ENCODE data around the gene SORBS1.

The SORBS1 gene

DNA sequence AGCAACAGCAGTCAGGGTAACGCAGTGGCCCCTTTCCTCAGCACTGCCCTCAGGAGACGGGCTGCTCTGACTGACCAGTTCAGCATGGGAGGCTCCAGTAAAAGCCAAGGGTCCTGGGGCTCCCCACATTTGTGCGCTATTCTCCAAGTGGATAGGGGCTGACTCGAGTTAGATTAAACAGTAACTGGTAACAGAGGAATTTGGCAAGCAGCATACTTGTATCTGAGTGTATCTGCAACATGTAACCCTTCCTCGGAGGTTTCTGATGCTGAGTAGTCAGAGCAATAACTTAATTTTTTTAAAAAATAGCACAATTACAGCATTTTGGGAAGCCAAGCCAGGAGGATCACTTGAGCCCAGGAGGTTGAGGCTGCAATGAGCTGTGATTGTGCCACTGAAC is 22.8 kb downstream of the SORBS1 start:
- no peak for DNase-seq (ENCODE audit: low read depth, low spot score)
- TF ChIP-seq, protein P1, sequence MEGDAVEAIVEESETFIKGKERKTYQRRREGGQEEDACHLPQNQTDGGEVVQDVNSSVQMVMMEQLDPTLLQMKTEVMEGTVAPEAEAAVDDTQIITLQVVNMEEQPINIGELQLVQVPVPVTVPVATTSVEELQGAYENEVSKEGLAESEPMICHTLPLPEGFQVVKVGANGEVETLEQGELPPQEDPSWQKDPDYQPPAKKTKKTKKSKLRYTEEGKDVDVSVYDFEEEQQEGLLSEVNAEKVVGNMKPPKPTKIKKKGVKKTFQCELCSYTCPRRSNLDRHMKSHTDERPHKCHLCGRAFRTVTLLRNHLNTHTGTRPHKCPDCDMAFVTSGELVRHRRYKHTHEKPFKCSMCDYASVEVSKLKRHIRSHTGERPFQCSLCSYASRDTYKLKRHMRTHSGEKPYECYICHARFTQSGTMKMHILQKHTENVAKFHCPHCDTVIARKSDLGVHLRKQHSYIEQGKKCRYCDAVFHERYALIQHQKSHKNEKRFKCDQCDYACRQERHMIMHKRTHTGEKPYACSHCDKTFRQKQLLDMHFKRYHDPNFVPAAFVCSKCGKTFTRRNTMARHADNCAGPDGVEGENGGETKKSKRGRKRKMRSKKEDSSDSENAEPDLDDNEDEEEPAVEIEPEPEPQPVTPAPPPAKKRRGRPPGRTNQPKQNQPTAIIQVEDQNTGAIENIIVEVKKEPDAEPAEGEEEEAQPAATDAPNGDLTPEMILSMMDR (IDR thresholded peaks at IDR 0.05; ENCODE audit: low read depth, low read length): no peak
- no peak overlapping the region for H3K4me3 ChIP-seq (ENCODE audit: low read depth, low read length)
- in situ Hi-C loops (cut with HindIII; ENCODE audit: low sequenced_read_pairs): no loop called here

DNA sequence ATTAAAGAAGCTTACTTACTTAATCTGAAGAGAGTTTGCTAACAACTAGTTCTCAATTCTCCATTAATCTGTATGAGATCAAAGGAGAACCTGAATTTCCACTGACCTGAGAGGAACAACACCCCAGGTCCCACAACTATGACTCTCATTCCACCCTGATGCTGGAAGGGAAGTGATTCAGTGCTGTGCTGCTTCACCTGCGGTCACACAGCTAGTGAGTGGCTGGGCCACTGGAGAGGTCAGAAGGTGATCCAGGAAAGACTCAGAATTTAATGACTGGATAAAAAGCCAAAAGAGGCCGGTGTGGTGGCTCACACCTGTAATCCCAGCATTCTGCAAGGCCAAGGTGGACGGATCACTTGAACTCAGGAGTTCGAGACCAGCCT is 23.6 kb downstream of the SORBS1 start:
- no peak for DNase-seq (ENCODE audit: low read depth, low spot score)
- in situ Hi-C loops (cut with HindIII; ENCODE audit: low sequenced_read_pairs): no loop called here
- no peak overlapping the region for H3K4me3 ChIP-seq (ENCODE audit: low read depth, low read length)
- TF ChIP-seq, protein P1 (IDR thresholded peaks at IDR 0.05; ENCODE audit: low read depth, low read length): no peak

DNA sequence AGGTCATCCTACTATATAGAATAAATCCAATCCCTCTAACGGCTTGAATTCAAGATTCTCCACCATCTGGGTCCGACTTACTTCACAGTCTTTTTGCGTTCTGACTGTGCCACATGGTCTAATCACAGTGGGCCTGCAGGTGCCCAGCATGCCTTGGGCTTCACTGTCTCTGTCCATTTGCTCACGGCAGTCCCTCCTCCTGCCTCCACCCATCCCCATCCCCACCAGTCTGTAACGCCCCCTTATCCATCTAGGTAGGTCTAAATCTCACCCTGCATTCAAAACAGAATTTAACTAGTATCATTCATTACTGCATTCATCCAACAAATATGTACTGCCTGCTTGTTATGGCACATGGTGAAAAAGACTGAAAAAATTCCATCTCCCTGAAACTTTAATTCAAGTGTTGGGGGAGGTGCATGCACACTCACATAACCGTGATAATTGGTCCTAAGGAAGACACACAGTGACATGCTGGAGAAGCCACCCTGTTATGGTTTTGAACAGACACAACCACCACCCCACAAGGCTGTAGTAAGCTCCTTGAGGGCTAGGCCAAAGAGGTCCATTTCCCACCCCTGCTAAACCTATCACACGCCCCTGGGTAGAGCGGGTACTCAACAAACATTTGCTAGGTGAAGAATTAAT is 24.2 kb downstream of the SORBS1 start:
- in situ Hi-C loops (cut with HindIII; ENCODE audit: low sequenced_read_pairs): no loop called here
- DNase-seq (ENCODE audit: low read depth, low spot score): no peak
- H3K4me3 ChIP-seq (ENCODE audit: low read depth, low read length): no peak overlapping the region
- TF ChIP-seq, protein P1 (IDR thresholded peaks at IDR 0.05; ENCODE audit: low read depth, low read length): no peak

DNA sequence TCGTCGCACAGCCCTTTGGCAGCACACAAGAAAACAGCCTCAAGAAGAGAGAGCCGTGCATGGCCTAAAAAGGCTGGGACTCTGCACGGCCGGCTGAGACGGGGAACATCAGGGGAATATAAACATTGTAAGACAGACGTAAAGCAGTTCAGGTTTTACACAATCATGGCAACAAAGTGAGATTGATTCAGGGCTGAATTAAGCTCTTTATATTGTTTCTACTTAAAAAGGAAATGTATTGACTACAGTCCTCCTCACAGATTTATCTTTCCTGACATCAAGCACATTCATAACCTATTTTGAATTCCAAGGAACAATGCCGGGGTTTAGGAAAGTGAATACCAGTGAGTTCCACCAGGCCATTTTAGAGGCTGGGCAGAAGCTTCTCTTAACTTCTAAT is 25.2 kb downstream of the SORBS1 start:
- TF ChIP-seq, protein P1 (IDR thresholded peaks at IDR 0.05; ENCODE audit: low read depth, low read length): no peak
- in situ Hi-C loops (cut with HindIII; ENCODE audit: low sequenced_read_pairs): no loop called here
- peak; percentile 24 for DNase-seq (ENCODE audit: low read depth, low spot score)
- no peak overlapping the region for H3K4me3 ChIP-seq (ENCODE audit: low read depth, low read length)

DNA sequence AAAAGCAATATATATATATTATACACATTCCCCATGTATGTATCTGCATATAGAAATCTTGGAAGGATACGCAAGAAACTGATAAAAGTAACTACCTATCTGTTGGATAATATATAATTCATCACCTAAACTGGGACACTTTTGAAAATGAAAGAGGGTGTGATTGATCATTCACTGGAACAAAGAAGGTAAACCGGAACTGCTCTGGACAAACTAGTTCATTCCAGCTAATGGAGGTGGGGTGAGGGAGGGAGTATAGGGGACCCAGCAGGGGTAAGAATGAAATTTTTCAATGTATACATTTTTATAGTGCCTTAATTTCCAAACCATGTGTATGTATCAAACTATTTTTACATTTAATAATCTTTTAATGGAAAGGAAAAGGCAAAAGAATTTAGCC is 25.6 kb downstream of the SORBS1 start:
- no peak for DNase-seq (ENCODE audit: low read depth, low spot score)
- in situ Hi-C loops (cut with HindIII; ENCODE audit: low sequenced_read_pairs): no loop called here
- TF ChIP-seq, protein P1 (IDR thresholded peaks at IDR 0.05; ENCODE audit: low read depth, low read length): no peak
- no peak overlapping the region for H3K4me3 ChIP-seq (ENCODE audit: low read depth, low read length)

DNA sequence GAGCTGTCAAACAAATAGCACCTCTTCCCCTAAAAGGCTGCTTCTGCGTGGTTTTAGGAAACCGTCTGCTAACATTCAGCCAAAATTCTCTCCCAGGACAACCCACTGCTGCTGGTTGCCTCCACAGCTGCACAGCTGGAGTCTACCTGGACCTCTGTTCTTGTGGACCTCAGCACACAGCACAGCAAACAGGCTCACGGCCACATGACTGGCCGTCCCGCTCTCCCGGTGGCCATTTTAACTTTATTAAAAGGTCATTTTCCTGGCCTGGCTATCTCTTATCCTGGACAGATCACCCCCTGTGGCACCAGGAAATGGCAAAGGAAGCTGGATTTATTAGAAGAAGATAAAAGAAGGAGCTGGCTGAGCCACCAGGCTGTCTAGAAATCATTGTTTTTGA is 27.6 kb downstream of the SORBS1 start:
- no peak for DNase-seq (ENCODE audit: low read depth, low spot score)
- TF ChIP-seq, protein P1 (IDR thresholded peaks at IDR 0.05; ENCODE audit: low read depth, low read length): no peak
- in situ Hi-C loops (cut with HindIII; ENCODE audit: low sequenced_read_pairs): no loop called here
- no peak overlapping the region for H3K4me3 ChIP-seq (ENCODE audit: low read depth, low read length)

Data from astrocyte of the spinal cord (primary cell).